ENCODE data around the gene NAT8L.

GRCh38 chr4:2079006-2079405 lies 19.9 kb downstream of the NAT8L start:
- TF ChIP-seq POLR2A (IDR thresholded peaks at IDR 0.05) (no peak), CTCF (IDR thresholded peaks at IDR 0.05) (no peak), POLR2AphosphoS5 (IDR thresholded peaks at IDR 0.05) (no peak)

Measured in breast epithelium (tissue), 3 donors.